Peyer's patch (tissue), 4 donors: ENCODE measurements around the gene CGNL1. TPM values are rescaled to one million over a fixed set of nuclear protein-coding genes. Genes with fewer than 3 reads are reported as not detected.

Experiments
- DNase-seq, 3 donors: peaks; one replicate each; pipeline ENCODE4 v3.0.0-alpha.2; 2017 to 2019
- H3K27ac ChIP-seq, 4 donors: fragments of 200-600 bp; sonication (generic); one replicate each; pipeline ENCODE4 v1.5.1; 2016 to 2019
- H3K27me3 ChIP-seq, 2 donors: fragments of 200-600 bp; sonication (generic); one replicate each; pipeline ENCODE4 v1.5.1; 2019
- H3K36me3 ChIP-seq, 3 donors: fragments of 200-600 bp; sonication (generic); one replicate each; pipeline ENCODE4 v1.5.1; 2016 to 2019
- H3K4me1 ChIP-seq, 4 donors: fragments of 200-600 bp; sonication (generic); one replicate each; pipeline ENCODE4 v1.5.1; 2016 to 2019
- H3K4me3 ChIP-seq, 4 donors: fragments of 200-600 bp; sonication (generic); 1 replicate in 3 of 4; 2 replicates in 1 of 4; pipeline ENCODE4 v1.5.1; 2016 to 2019; ENCODE audit warnings: mild to moderate bottlenecking in 1 of 4
- H3K9me3 ChIP-seq, 4 donors: fragments of 200-600 bp; sonication (generic); one replicate each; pipeline ENCODE4 v1.5.1; 2016 to 2019; ENCODE audit warnings: mild to moderate bottlenecking in 1 of 4
- POLR2A ChIP-seq, 2 donors: fragments of 450-650 bp; IDR thresholded peaks; one replicate each; pipeline ENCODE4 v1.5.1; 2017; ENCODE audit warnings: antibody characterized with exemption in 2 of 2, mild to moderate bottlenecking in 2 of 2, moderate library complexity in 2 of 2
- total RNA-seq, 4 donors: library from RNA; depleted of rRNA; stranded (reverse); fragments of >200 nt; gene quantifications; one replicate each; pipeline ENCODE4 v1.1.0, GENCODE V29; 2016
- TF ChIP-seq, protein P1 (sequence below), 6 experiments: fragments of 450-650 bp in 4 of 6; fragments of 200-600 bp in 2 of 6; sonication (generic) in 1 of 6; IDR thresholded peaks; one replicate each; pipeline ENCODE4 v1.5.1; 2017 to 2019; ENCODE audit warnings: antibody characterized with exemption in 6 of 6, mild to moderate bottlenecking in 3 of 6, moderate library complexity in 1 of 6

Gene CGNL1
- total RNA-seq, 4 donors from 2014 or later: 1.2 to 9.9 (median 2.1) TPM

DNA sequence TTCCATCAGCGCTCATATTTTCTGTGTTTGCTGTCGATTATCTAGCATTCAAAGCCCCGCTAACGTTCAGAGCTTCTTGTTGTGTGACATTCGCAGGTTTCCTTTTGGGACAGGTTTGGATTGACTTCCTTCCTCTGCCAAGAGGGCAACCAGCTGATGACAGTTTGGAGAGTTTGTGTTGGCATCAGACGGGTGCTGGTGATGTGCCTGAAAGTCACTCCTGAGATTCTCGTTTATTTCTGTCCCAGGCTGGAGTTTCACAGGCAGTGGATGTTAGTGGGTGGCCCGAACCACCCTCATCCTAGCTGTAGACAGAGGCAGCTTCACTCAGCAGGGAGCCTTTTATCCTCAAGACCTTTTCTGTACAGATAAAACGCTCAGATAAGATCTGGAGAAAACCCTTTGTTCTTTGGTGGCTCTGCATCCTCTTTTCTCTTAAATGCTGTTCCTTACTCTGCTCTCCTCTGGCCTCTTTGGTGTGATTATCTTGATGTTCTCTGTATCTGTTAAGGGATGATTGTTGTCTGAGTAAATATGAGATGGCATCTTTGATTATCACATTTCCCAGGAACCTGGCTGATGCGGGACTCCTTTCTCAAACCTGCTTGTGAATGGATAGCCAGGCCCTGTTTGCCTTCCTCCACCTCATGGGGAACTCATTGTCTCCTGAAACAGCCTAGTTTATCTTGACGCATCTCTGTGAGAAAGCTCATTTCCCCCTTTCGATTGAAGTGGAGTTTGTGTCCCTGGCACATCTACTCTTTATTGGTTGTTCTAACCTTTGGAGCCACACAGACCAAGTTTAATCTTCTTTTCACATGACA is 35.9 kb downstream of the CGNL1 start:
- H3K36me3 ChIP-seq: no peaks in the 10 kb centered on the region
- TF ChIP-seq, protein P1, sequence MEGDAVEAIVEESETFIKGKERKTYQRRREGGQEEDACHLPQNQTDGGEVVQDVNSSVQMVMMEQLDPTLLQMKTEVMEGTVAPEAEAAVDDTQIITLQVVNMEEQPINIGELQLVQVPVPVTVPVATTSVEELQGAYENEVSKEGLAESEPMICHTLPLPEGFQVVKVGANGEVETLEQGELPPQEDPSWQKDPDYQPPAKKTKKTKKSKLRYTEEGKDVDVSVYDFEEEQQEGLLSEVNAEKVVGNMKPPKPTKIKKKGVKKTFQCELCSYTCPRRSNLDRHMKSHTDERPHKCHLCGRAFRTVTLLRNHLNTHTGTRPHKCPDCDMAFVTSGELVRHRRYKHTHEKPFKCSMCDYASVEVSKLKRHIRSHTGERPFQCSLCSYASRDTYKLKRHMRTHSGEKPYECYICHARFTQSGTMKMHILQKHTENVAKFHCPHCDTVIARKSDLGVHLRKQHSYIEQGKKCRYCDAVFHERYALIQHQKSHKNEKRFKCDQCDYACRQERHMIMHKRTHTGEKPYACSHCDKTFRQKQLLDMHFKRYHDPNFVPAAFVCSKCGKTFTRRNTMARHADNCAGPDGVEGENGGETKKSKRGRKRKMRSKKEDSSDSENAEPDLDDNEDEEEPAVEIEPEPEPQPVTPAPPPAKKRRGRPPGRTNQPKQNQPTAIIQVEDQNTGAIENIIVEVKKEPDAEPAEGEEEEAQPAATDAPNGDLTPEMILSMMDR (IDR thresholded peaks at IDR 0.05): no peak
- no peak for TF ChIP-seq POLR2A (IDR thresholded peaks at IDR 0.05)
- H3K4me3 ChIP-seq: no peak overlapping the region
- H3K27ac ChIP-seq: no peak overlapping the region
- no peak for DNase-seq
- H3K9me3 ChIP-seq: no peaks in the 10 kb centered on the region
- H3K27me3 ChIP-seq: no peaks in the 10 kb centered on the region
- H3K4me1 ChIP-seq: no peaks in the 10 kb centered on the region

DNA sequence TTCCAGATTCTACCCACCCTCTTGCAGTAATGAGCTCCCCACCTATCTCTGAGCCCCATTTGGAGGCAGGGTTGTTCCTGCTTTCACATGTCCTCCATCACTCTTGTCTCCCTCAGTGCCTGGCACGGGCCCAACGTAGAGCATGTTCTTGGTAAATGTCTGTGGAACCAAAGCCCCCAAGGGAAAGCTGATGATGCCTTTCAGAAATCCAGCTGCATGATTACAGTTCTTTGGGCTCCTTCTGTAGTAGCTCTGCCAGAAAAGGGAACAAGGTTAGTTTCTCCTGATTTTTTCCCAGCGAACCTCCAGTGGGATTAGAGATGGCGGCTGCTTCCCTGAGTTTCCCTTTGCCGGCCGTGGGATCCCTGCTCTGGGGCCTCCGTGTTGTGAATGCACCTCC is 39.3 kb downstream of the CGNL1 start:
- H3K27me3 ChIP-seq: no peaks in the 10 kb centered on the region
- no peak for DNase-seq
- H3K36me3 ChIP-seq: no peaks in the 10 kb centered on the region
- no peaks in the 10 kb centered on the region for H3K4me1 ChIP-seq
- no peak overlapping the region for H3K27ac ChIP-seq
- no peak overlapping the region for H3K4me3 ChIP-seq
- TF ChIP-seq, protein P1 (IDR thresholded peaks at IDR 0.05): no peak
- TF ChIP-seq POLR2A (IDR thresholded peaks at IDR 0.05): no peak
- H3K9me3 ChIP-seq: no peaks in the 10 kb centered on the region

DNA sequence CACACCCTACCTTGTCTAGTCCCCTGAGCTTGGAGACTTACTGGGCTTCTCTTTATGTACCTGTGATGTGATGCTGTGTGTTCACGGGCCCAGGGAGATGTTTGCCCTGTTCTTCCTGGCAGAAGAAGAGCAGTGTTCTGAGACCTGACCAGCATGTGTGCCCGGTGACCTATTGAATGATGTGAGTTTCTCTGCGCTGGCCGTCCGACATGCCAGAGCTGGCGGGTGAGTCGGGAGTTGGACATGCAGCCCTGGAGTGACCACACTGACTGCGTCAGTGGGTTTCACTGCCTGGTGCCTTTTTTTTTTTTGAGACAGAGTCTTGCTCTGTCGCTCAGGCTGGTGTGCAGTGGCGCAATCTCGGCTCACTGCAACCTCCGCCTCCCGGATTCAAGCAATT is 42.3 kb downstream of the CGNL1 start:
- H3K4me1 ChIP-seq: no peaks in the 10 kb centered on the region
- no peaks in the 10 kb centered on the region for H3K36me3 ChIP-seq
- no peak for TF ChIP-seq POLR2A (IDR thresholded peaks at IDR 0.05)
- TF ChIP-seq, protein P1 (IDR thresholded peaks at IDR 0.05): no peak
- H3K27me3 ChIP-seq: no peaks in the 10 kb centered on the region
- no peak overlapping the region for H3K27ac ChIP-seq
- no peak for DNase-seq
- H3K9me3 ChIP-seq: no peaks in the 10 kb centered on the region
- H3K4me3 ChIP-seq: no peak overlapping the region

DNA sequence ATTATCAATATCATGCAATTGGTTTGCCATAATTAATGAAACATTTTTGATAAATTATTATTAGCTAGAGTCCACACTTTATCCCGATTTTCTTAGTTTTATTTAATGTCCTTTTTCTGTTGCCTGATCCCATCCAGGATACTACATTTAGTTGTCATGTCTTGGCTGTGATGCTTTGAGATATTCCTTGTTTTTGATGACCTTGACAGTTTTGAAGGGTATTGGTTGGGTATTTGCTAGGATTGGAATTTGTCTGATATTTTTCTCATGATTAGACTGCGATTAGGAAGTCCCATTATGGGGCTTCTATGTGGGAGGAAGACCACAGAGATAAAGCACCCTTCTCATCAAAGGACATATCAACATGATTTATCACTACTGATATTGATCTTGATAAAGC is 43.0 kb downstream of the CGNL1 start:
- Histone ChIP-seq H3K4me1 (no peaks in the 10 kb centered on the region), H3K9me3 (no peaks in the 10 kb centered on the region), H3K27me3 (no peaks in the 10 kb centered on the region), H3K4me3 (no peak overlapping the region), H3K36me3 (no peaks in the 10 kb centered on the region), H3K27ac (no peak overlapping the region)
- no peak for DNase-seq
- TF ChIP-seq POLR2A (IDR thresholded peaks at IDR 0.05): no peak
- TF ChIP-seq, protein P1 (IDR thresholded peaks at IDR 0.05): no peak

DNA sequence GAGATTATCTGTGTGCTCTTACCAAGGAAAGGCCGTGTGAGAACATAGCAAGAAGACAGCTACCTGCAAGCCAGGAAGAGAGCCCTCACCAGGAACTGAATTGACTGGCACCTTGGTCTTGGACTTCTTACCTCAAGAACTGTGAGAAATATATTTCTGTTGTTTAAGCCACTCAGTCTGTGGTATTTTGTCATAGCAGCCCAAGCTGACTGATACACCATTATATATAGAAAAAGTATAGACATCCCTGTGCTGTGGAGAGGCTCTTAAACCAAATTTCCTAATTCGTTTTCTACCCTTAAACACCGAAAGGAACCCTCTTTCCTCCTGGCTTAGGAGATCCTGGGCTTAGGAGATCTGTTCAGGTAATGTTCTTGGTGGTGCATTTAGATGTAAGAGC is 44.8 kb downstream of the CGNL1 start:
- H3K36me3 ChIP-seq: no peaks in the 10 kb centered on the region
- H3K27ac ChIP-seq: no peak overlapping the region
- H3K4me1 ChIP-seq: no peaks in the 10 kb centered on the region
- no peak overlapping the region for H3K4me3 ChIP-seq
- no peaks in the 10 kb centered on the region for H3K9me3 ChIP-seq
- no peaks in the 10 kb centered on the region for H3K27me3 ChIP-seq
- DNase-seq: no peak
- TF ChIP-seq, protein P1 (IDR thresholded peaks at IDR 0.05): no peak
- TF ChIP-seq POLR2A (IDR thresholded peaks at IDR 0.05): no peak
